ENCODE results near the gene METTL8.

- no peak for TF ChIP-seq YY1 (IDR thresholded peaks at IDR 0.05; ENCODE audit: insufficient read depth, insufficient read length)
- no peak for TF ChIP-seq ZNF274 (IDR thresholded peaks at IDR 0.05; ENCODE audit: low read depth, low read length)
These were observed 117.6 kb downstream of the METTL8 start for GRCh38 chr2:171316220-171316619.

All from NT2/D1 (cell line).